DMS 273 treated with DMSO at 0.1 percent for 48 hours (cell line): ENCODE data around the gene ZNF211.
A peak's percentile ranks its signal among the peaks of the same experiment; 100 is the strongest.

Experiments
- DNase-seq: peaks from one replicate; lab custom pipeline; 2025; lab: John Stamatoyannopoulos, UW

Gene ZNF211

DNA sequence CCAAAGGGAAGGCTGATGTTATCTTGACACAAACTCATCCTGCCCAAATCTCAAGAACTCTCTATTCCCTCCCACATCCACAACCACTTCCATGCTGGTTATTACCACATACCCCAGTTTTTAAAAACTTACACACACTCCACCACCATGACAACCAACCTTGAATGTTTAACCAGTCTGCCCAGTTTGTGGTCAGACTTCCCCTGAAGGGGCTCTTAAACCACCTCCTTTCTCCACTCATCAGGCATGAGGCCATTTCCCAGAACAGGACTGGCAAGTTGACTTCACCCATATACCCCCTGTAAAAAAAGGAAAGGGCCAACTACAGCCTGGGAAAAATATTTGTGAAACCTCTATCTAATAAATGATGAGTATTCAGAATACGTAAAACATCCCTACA lies 23.4 kb downstream of the ZNF211 start:
- no peak for DNase-seq

- DNase-seq, result peak; percentile 18
Observed at GRCh38 chr19:57664269-57665127, 31.5 kb downstream of the ZNF211 start.

- DNase-seq, result no peak
Observed at GRCh38 chr19:57665261-57665806, 32.4 kb downstream of the ZNF211 start.

GRCh38 chr19:57667228-57667627 lies 34.3 kb downstream of the ZNF211 start:
- no peak for DNase-seq

DNA sequence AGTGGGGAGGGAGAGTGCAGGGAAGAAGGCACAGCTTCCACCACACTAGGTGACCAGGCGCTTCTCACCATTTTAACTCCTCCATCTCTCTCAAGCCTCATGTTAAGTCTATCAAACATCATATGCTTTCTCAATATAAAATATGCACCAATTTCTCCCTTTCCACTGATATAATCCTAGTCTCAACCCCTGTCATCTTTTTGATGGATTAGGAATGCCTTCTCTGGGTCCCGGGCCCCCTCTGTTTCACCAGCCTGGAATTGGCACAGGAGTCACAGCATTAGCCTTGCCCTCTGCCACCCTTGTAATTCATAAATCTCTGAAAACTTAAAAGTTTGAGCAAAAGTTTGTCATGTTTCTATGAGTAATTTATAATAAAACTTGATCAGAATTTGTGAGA lies 35.7 kb downstream of the ZNF211 start, which contains the start of gene ZSCAN4:
TSS of gene ZSCAN4 (plus strand) at position 301 of the 400 bp plus-strand sequence. CDS start 7,211 bp downstream, outside the sequence.
- DNase-seq, result no peak

DNA sequence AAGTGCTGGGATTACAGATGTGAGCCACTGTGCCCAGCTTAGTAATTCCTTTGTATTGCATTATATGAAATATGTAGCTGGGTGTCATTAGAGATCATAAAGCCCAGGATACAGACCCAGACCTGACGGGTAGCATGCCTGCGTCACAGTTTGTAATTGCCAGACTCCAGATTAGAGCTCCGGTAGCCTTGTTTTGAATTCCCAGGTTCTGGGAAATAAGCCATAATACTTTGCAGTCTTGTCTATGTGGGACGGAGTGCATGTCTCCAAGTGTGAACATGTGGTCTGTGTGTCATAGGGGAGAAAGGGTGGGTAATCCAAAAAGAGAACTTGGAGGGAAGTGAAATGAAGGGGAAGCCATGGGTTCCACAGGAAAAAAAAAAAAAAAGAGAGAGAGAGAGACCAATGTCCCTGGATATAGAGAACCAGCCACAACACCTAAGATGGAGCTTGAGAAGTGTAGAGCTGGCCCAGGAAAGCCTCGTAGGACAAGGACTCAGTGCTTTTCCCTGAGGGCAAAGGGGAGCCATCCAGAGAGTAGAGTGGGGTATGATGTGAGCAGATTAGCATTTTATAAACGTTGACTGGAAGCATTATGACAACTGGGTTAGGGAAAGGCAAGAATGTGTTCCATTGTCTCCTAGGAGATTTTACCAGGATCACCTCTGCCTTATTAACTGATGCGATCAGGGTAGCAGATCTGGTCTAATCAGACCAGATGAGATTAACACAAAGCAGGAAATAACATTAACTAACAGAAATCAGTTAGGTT lies 38.3 kb downstream of the ZNF211 start:
- no peak for DNase-seq

DNA sequence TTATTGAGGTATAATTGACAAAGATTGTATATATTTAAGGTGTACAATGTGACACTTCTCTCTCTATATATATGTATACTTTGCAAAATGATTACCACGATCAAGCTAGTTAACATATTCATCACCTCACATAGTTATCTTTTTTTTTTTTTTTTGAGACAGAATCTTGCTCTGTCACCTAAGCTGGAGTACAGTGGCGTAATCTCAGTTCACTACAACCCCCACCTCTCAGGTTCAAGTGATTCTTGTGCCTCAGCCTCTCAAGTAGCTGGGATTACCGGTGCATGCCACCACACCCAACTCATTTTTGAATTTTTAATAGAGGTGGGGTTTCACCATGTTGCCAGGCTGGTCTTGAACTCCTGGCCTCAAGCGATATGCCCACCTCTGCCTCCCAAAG lies 39.5 kb downstream of the ZNF211 start:
- no peak for DNase-seq

DNA sequence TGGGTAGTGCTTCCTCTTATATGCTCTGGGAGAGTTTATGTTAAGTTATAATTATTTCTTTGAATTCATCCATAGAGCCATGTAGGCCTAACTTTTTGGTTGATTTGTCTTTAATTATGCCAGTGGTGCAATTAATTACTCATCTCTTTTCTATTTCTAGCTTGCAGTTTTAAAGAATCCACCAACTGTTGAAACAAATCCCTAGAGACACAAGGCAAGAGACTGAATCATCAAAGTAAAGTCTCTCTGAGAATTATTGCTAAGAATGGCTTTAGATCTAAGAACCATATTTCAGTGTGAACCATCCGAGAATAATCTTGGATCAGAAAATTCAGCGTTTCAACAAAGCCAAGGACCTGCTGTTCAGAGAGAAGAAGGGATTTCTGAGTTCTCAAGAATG lies 42.9 kb downstream of the ZNF211 start:
- DNase-seq, result no peak

- no peak for DNase-seq
Observed at GRCh38 chr19:57682226-57682766, 49.3 kb downstream of the ZNF211 start.

DNA sequence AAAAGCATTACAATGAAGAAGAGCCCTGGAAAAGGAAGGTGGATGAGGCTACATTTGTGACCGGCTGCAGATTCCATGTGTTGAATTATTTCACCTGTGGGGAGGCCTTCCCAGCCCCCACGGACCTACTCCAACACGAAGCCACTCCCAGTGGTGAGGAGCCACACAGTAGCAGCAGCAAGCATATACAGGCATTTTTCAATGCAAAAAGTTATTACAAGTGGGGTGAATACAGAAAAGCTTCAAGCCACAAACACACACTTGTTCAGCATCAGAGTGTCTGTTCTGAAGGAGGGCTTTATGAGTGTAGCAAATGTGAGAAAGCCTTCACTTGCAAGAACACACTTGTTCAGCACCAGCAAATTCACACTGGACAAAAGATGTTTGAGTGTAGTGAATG lies 53.8 kb downstream of the ZNF211 start:
- DNase-seq, result no peak

GRCh38 chr19:57687363-57688010 lies 54.5 kb downstream of the ZNF211 start:
- no peak for DNase-seq

DNA sequence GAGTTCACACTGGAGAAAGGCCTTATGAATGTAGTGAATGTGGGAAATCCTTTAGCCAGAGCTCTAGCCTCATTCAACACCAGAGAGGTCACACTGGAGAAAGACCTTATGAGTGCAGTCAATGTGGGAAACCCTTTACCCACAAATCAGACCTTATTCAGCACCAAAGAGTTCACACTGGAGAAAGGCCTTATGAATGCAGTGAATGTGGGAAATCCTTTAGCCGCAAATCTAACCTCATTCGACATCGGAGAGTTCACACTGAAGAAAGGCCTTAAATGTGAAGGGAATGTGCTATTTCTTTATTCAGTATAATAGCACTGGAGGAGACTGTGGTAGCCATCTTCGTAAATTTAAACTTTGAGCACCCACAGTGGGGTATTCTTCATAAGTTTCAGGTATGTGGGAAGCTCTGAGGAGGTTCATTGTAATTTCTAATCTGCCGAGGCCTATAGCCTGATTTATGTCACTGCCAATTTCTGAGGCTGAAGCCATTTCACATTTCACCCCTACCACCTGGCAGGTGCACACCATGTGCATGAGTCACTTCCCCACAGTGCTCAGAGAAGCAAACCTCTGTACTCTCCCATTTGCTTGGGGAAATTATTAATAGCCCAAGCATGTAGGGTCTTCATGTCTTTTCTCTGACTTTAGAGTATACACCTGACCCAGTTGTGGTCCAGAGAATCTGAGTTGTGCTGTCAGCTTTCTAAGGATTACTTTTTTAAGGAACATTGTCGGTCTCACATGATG lies 55.2 kb downstream of the ZNF211 start:
- no peak for DNase-seq

GRCh38 chr19:57689750-57690149 lies 56.8 kb downstream of the ZNF211 start:
- no peak for DNase-seq
